K562 (cell line): ENCODE measurements around the gene TAS2R10. TPM values are rescaled to one million over a fixed set of nuclear protein-coding genes. Genes with fewer than 3 reads are reported as not detected.
A peak's percentile ranks its signal among the peaks of the same experiment; 100 is the strongest.

ENCODE experiments used
- ATAC-seq: fragments of 200-7000 bp; cut with Tn5 transposase; 3 replicates; pipeline ENCODE4 v1.9.1; 2020; ENCODE audit warnings: moderate library complexity
- BruUV-seq: library from RNA; stranded (reverse); fragments of 400-500 nt; replicated peaks from 2 replicates; lab custom pipeline; 2021; lab: Mats Ljungman, UMichigan
- CTCF ChIA-PET: fragments of 300-600 bp; formaldehyde crosslinking; extraction: SDS; loops from one replicate; lab custom pipeline; 2021; ENCODE audit warnings: low intra/inter-chr PET ratio; lab: Yijun Ruan, JAX
- POLR2A ChIA-PET: fragments of 300-600, 350-650 bp; sonication (Branson Sonifier 250); formaldehyde crosslinking; extraction: SDS; loops from one replicate; lab custom pipeline; 2021; ENCODE audit warnings: antibody characterized with exemption, inconsistent platforms; lab: Yijun Ruan, JAX
- DNase-seq, 4 experiments: peaks; one replicate each; pipeline versions ENCODE4 v3.0.0 to v3.0.0-alpha.2; 2011 to 2018; ENCODE audit warnings: low spot score in 3 of 4, mixed read lengths in 3 of 4; ENCODE audit errors: extremely low read depth in 1 of 4
- FAIRE-seq: peaks from 2 replicates; lab custom pipeline; 2011; peaks lifted over from hg19 to GRCh38; lab: Jason Lieb, UNC
- H2AFZ ChIP-seq: 2 replicates; pipeline ENCODE4 v1.6.0; 2011; ENCODE audit warnings: low read depth, low read length, control low read depth, inconsistent platforms
- H3K27ac ChIP-seq: fragments of 200-600 bp; 3 replicates; pipeline ENCODE4 v1.8.0; 2011; ENCODE audit warnings: low read depth, mild to moderate bottlenecking, control low read depth, inconsistent platforms, low read length, moderate library complexity, mixed read lengths; ENCODE audit errors: extremely low read depth
- H3K27me3 ChIP-seq, 2 experiments: fragments of 300-600 bp in 1 of 2; 2 replicates in 1 of 2; 3 replicates in 1 of 2; pipeline versions ENCODE4 v1.6.0 to v1.8.0; 2011; ENCODE audit warnings: inconsistent platforms in 2 of 2, low read length in 2 of 2, mild to moderate bottlenecking in 1 of 2, mixed read lengths in 1 of 2, moderate library complexity in 1 of 2; ENCODE audit not compliant: control insufficient read depth in 2 of 2, insufficient read depth in 2 of 2
- H3K36me3 ChIP-seq: fragments of 300-600 bp; 3 replicates; pipeline ENCODE4 v1.8.0; 2011; ENCODE audit warnings: mild to moderate bottlenecking, low read length, inconsistent platforms; ENCODE audit not compliant: control insufficient read depth, insufficient read depth
- H3K4me1 ChIP-seq, 2 experiments: fragments of 200-600 bp in 1 of 2; replicated peaks in 1 of 2; 2 replicates in 1 of 2; 3 replicates in 1 of 2; pipeline versions ENCODE4 v1.5.1 to v1.8.0; 2011; ENCODE audit warnings: inconsistent platforms in 2 of 2, low read length in 2 of 2, mild to moderate bottlenecking in 1 of 2, mixed read lengths in 1 of 2, moderate library complexity in 1 of 2; ENCODE audit not compliant: control insufficient read depth in 2 of 2, insufficient read depth in 2 of 2
- H3K4me2 ChIP-seq: 2 replicates; pipeline ENCODE4 v1.6.1; 2011; ENCODE audit warnings: low read length, control low read depth, inconsistent platforms, mixed read lengths; ENCODE audit not compliant: insufficient read depth
- H3K4me3 ChIP-seq: fragments of 200-600 bp; sonication (generic), shearing (Covaris generic); 2 replicates; pipeline ENCODE4 v1.5.1; 2016; ENCODE audit warnings: control low read depth, inconsistent platforms
- H3K79me2 ChIP-seq: fragments of 200-600 bp; 3 replicates; pipeline ENCODE4 v1.8.0; 2011; ENCODE audit warnings: low read length, inconsistent platforms; ENCODE audit not compliant: control insufficient read depth, insufficient read depth
- H3K9ac ChIP-seq, 2 experiments: 2 replicates each; pipeline versions ENCODE4 v1.6.0 to v1.6.1; 2011; ENCODE audit warnings: low read depth in 2 of 2, low read length in 2 of 2, control low read depth in 1 of 2, inconsistent platforms in 1 of 2, mild to moderate bottlenecking in 1 of 2, mixed read lengths in 1 of 2; ENCODE audit not compliant: insufficient read depth in 1 of 2
- H3K9me1 ChIP-seq: one replicate; pipeline ENCODE4 v1.6.0; 2011; ENCODE audit warnings: inconsistent platforms, mild to moderate bottlenecking, low read length, moderate library complexity; ENCODE audit not compliant: control insufficient read depth, insufficient read depth
- H3K9me3 ChIP-seq: replicated peaks from 2 replicates; pipeline ENCODE4 v1.5.1; 2011; ENCODE audit warnings: low read depth, low read length, inconsistent platforms; ENCODE audit not compliant: control insufficient read depth, insufficient read depth
- H4K20me1 ChIP-seq: replicated peaks from 2 replicates; pipeline ENCODE4 v1.6.1; 2011; ENCODE audit warnings: low read length, inconsistent platforms, mixed read lengths; ENCODE audit not compliant: control insufficient read depth, insufficient read depth
- CBFA2T3 ChIP-seq: fragments of 450-650 bp; IDR thresholded peaks from 2 replicates; pipeline ENCODE4 v1.6.1; 2017
- FOXA3 ChIP-seq, 2 experiments: fragments of 450-650 bp in 1 of 2; sonication (generic) in 1 of 2; formaldehyde crosslinking; IDR thresholded peaks in 1 of 2; conservative IDR thresholded peaks in 1 of 2; 2 replicates each; pipeline versions ENCODE4 v1.4.0 to v1.8.0; 2020 to 2022; ENCODE audit warnings: mild to moderate bottlenecking in 2 of 2, missing genetic modification reagents in 1 of 2
- FOXK2 ChIP-seq, 2 experiments: fragments of 450-650 bp; IDR thresholded peaks in 1 of 2; conservative IDR thresholded peaks in 1 of 2; 2 replicates each; pipeline ENCODE4 v1.6.1; 2016; ENCODE audit warnings: low read depth in 2 of 2, mild to moderate bottlenecking in 1 of 2
- WGBS: fragments of 100-300 bp; shearing (Covaris generic); methylation state at CpG from one replicate; pipeline ENCODE4 v1.1.6; 2016; ENCODE audit warnings: low coverage, mixed read lengths; ENCODE audit not compliant: insufficient coverage; ENCODE audit errors: missing lambda C conversion rate; 5-methylcytosine and 5-hydroxymethylcytosine counted together
- in situ Hi-C: fragments of 300-500 bp; cut with MboI; formaldehyde crosslinking; loops from 4 replicates; pipeline ENCODE4 v1.15.0; 2018; ENCODE audit warnings: inconsistent platforms, mixed read lengths
- intact Hi-C: fragments of 100-400 bp; cut with micrococcal nuclease; formaldehyde crosslinking; loops from 2 replicates; pipeline ENCODE4 v1.14.2; 2022
- polyA plus RNA-seq, 8 experiments: library from polyadenylated mRNA; depleted of rRNA in 4 of 8; stranded (reverse) in 5 of 8; unstranded in 3 of 8; fragments of >200 nt; fragmentation: Nextera tagmentation in 2 of 8; fragmentation: Illumina TruSeq in 1 of 8; extraction: Ambion mirVana in 2 of 8; extraction: Trizol in 1 of 8; gene quantifications; 2 replicates each; pipeline versions ENCODE4 v1.2.1 to v1.2.3, GENCODE V29; 2011 to 2014; ENCODE audit warnings: inconsistent platforms in 1 of 8, missing spikeins in 1 of 8
- small RNA-seq: library from RNA; depleted of rRNA; stranded (forward); fragments of <200 nt; gene quantifications from one replicate; pipeline ENCODE3, GENCODE V24; 2014
- total RNA-seq, 7 experiments: library from RNA; depleted of rRNA in 6 of 7; stranded (reverse); fragments of >200 nt in 6 of 7; fragmentation: Illumina TruSeq in 2 of 7; extraction: Trizol in 2 of 7; gene quantifications; 2 replicates each; pipeline versions ENCODE4 v1.2.1 to v1.2.3, GENCODE V29; 2011 to 2021; ENCODE audit warnings: low replicate concordance in 1 of 7
- TF ChIP-seq, protein P1 (sequence below), 2 experiments: fragments of 450-650 bp; IDR thresholded peaks; 2 replicates each; pipeline ENCODE4 v1.6.1; 2016
- TF ChIP-seq, protein P2 (sequence below): fragments of 250-450 bp; sonication (Bioruptor Pico); IDR thresholded peaks from 2 replicates; pipeline ENCODE4 v1.4.0; 2020; ENCODE audit warnings: mild to moderate bottlenecking, moderate library complexity, borderline replicate concordance

The TAS2R10 gene
- total and polyA plus RNA-seq, 9 of the 15 experiments (the other 6 are each of a cell fraction or from before 2014, with no cell fraction given) = 0.22 to 0.51 TPM; not detected in 7

DNA sequence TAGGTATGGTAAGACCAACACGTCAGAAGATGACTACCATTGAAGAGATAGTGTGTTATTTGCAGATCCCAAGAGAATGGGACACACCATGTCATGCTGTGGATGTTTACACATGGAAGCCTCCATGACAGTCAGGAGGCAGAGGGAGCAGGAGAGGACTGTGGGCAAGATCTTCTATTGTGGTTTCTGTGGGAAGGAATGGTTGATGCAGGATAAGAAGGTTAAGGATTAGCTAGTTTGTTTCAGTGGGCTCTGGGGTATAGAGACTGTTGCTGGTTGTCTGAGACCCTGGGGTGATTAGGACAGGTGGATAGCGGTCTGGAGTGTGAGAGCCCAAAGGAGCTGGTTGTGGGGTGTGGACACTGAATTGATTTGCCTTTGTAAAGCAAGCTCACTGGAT, 47.1 kb downstream of the TAS2R10 start:
- no TSS peak for BruUV-seq
- Histone ChIP-seq H3K9me3 (no peaks in the 10 kb centered on the region), H3K4me3 (no peak overlapping the region), H4K20me1 (no peaks in the 10 kb centered on the region), H3K79me2 (no peaks in the 10 kb centered on the region), H2AFZ (no peak overlapping the region), H3K9me1 (no peaks in the 10 kb centered on the region), H3K4me2 (no peak overlapping the region), H3K4me1 (peaks cover 0 to 2% of the 10 kb centered on the region in 2 experiments; a peak in 1 of 5 replicates), H3K36me3 (no peaks in the 10 kb centered on the region), H3K27me3 (peaks cover 0 to 2% of the 10 kb centered on the region in 2 experiments; a peak in 1 of 5 replicates), H3K9ac (no peak overlapping the region), H3K27ac (no peak overlapping the region)
- ChIA-PET CTCF (no interaction called here), POLR2A (interaction anchor here (0.7 kb wide), 1 partner anchor 31 kb away, joined by 3 read pairs; the partner anchor contains the start of gene TAS2R9)
- WGBS = 0% methylated on average over 2 of the region's 2 CpGs
- TF ChIP-seq FOXK2 (conservative IDR thresholded peaks at IDR 0.05 in 1 of 2, IDR thresholded peaks at IDR 0.05 in 1 of 2; ENCODE audit: low read depth in 2 of 2) = 0 out of 4 replicates have a peak, but pooled peaks of 1 of the 2 experiments have one; percentile 32
- TF ChIP-seq CBFA2T3 = 0 out of 2 replicates have a peak, but pooled peaks have one; percentile 12
- TF ChIP-seq, protein P1, sequence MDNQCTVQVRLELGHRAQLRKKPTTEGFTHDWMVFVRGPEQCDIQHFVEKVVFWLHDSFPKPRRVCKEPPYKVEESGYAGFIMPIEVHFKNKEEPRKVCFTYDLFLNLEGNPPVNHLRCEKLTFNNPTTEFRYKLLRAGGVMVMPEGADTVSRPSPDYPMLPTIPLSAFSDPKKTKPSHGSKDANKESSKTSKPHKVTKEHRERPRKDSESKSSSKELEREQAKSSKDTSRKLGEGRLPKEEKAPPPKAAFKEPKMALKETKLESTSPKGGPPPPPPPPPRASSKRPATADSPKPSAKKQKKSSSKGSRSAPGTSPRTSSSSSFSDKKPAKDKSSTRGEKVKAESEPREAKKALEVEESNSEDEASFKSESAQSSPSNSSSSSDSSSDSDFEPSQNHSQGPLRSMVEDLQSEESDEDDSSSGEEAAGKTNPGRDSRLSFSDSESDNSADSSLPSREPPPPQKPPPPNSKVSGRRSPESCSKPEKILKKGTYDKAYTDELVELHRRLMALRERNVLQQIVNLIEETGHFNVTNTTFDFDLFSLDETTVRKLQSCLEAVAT (IDR thresholded peaks at IDR 0.05) = peak in 1 of 2 experiments; percentile 83; a peak in 2 of 4 replicates
- TF ChIP-seq FOXA3 (CRISPR knock-in tag; conservative IDR thresholded peaks at IDR 0.05 in 1 of 2, IDR thresholded peaks at IDR 0.05 in 1 of 2) = 0 out of 4 replicates have a peak, but pooled peaks of 1 of the 2 experiments have one; percentile 15
- TF ChIP-seq, protein P2, sequence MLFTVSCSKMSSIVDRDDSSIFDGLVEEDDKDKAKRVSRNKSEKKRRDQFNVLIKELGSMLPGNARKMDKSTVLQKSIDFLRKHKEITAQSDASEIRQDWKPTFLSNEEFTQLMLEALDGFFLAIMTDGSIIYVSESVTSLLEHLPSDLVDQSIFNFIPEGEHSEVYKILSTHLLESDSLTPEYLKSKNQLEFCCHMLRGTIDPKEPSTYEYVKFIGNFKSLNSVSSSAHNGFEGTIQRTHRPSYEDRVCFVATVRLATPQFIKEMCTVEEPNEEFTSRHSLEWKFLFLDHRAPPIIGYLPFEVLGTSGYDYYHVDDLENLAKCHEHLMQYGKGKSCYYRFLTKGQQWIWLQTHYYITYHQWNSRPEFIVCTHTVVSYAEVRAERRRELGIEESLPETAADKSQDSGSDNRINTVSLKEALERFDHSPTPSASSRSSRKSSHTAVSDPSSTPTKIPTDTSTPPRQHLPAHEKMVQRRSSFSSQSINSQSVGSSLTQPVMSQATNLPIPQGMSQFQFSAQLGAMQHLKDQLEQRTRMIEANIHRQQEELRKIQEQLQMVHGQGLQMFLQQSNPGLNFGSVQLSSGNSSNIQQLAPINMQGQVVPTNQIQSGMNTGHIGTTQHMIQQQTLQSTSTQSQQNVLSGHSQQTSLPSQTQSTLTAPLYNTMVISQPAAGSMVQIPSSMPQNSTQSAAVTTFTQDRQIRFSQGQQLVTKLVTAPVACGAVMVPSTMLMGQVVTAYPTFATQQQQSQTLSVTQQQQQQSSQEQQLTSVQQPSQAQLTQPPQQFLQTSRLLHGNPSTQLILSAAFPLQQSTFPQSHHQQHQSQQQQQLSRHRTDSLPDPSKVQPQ = no peak
- in situ Hi-C loops = loop anchor here (10.0 kb wide), 1 partner anchor 416 kb away; no protein-coding TSS in a partner anchor
- intact Hi-C loops = no loop called here
- DNase-seq (peak in 2 of 4 experiments; percentile 2 to 20), ATAC-seq (no peak), FAIRE-seq (no peak)

Small RNA genes within 50 kb of the gene (small RNA-seq; reads per million reads assigned to genes)
- gene PRR4 = not detected

Other genes with a start within 250 kb of the TAS2R10 start
Only the 7 nearest of the 16 such genes appear.
- not detected in 2 replicates for gene TAS2R7, start 23.7 kb downstream of the TAS2R10 start, total RNA-seq (2014; rRNA removed)
- gene TAS2R7, start 23.7 kb downstream of the TAS2R10 start, total RNA-seq (2014; rRNA removed; fragmentation: Illumina TruSeq; extraction: Trizol) = not detected in 2 replicates
- not detected in 2 replicates for gene TAS2R7, start 23.7 kb downstream of the TAS2R10 start, total RNA-seq (2015; rRNA removed; fragmentation: Illumina TruSeq; extraction: Trizol)
- not detected in 2 replicates for gene TAS2R7, start 23.7 kb downstream of the TAS2R10 start, total RNA-seq (2021)
- not detected in 2 replicates for gene TAS2R7, start 23.7 kb downstream of the TAS2R10 start, polyA plus RNA-seq (2011; rRNA removed)
- gene TAS2R7, start 23.7 kb downstream of the TAS2R10 start, polyA plus RNA-seq (2014; fragmentation: Illumina TruSeq; extraction: Trizol) = not detected in 2 replicates
- gene TAS2R7, start 23.7 kb downstream of the TAS2R10 start, polyA plus RNA-seq (2014; fragmentation: Nextera tagmentation; extraction: Ambion mirVana) = not detected
- not detected in 2 replicates for gene TAS2R7, start 23.7 kb downstream of the TAS2R10 start, polyA plus RNA-seq (2014; rRNA removed)
- gene TAS2R8, start 19.1 kb downstream of the TAS2R10 start, total RNA-seq (2014; rRNA removed) = not detected in 2 replicates
- gene TAS2R8, start 19.1 kb downstream of the TAS2R10 start, total RNA-seq (2014; rRNA removed; fragmentation: Illumina TruSeq; extraction: Trizol) = not detected in 2 replicates
- not detected in 2 replicates for gene TAS2R8, start 19.1 kb downstream of the TAS2R10 start, total RNA-seq (2015; rRNA removed; fragmentation: Illumina TruSeq; extraction: Trizol)
- not detected in 2 replicates for gene TAS2R8, start 19.1 kb downstream of the TAS2R10 start, total RNA-seq (2021)
- gene TAS2R8, start 19.1 kb downstream of the TAS2R10 start, polyA plus RNA-seq (2011; rRNA removed) = not detected in 2 replicates
- gene TAS2R8, start 19.1 kb downstream of the TAS2R10 start, polyA plus RNA-seq (2014; fragmentation: Illumina TruSeq; extraction: Trizol) = not detected in 2 replicates
- gene TAS2R8, start 19.1 kb downstream of the TAS2R10 start, polyA plus RNA-seq (2014; fragmentation: Nextera tagmentation; extraction: Ambion mirVana) = not detected
- not detected in 2 replicates for gene TAS2R8, start 19.1 kb downstream of the TAS2R10 start, polyA plus RNA-seq (2014; rRNA removed)
- not detected in 2 replicates for gene TAS2R9, start 16.2 kb downstream of the TAS2R10 start, total RNA-seq (2014; rRNA removed)
- not detected in 2 replicates for gene TAS2R9, start 16.2 kb downstream of the TAS2R10 start, total RNA-seq (2014; rRNA removed; fragmentation: Illumina TruSeq; extraction: Trizol)
- not detected in 2 replicates for gene TAS2R9, start 16.2 kb downstream of the TAS2R10 start, total RNA-seq (2015; rRNA removed; fragmentation: Illumina TruSeq; extraction: Trizol)
- not detected in 2 replicates for gene TAS2R9, start 16.2 kb downstream of the TAS2R10 start, total RNA-seq (2021)
- gene TAS2R9, start 16.2 kb downstream of the TAS2R10 start, polyA plus RNA-seq (2011; rRNA removed) = not detected in 2 replicates
- not detected in 2 replicates for gene TAS2R9, start 16.2 kb downstream of the TAS2R10 start, polyA plus RNA-seq (2014; fragmentation: Illumina TruSeq; extraction: Trizol)
- gene TAS2R9, start 16.2 kb downstream of the TAS2R10 start, polyA plus RNA-seq (2014; fragmentation: Nextera tagmentation; extraction: Ambion mirVana) = not detected
- gene TAS2R9, start 16.2 kb downstream of the TAS2R10 start, polyA plus RNA-seq (2014; rRNA removed) = not detected in 2 replicates
- gene PRR4, start 23.1 kb upstream of the TAS2R10 start, total RNA-seq (2014; rRNA removed) = 0.45 and 1.6 TPM in 2 replicates
- 2.6 and 2.8 TPM in 2 replicates for gene PRR4, start 23.1 kb upstream of the TAS2R10 start, total RNA-seq (2014; rRNA removed; fragmentation: Illumina TruSeq; extraction: Trizol)
- 3.0 and 3.1 TPM in 2 replicates for gene PRR4, start 23.1 kb upstream of the TAS2R10 start, total RNA-seq (2015; rRNA removed; fragmentation: Illumina TruSeq; extraction: Trizol)
- gene PRR4, start 23.1 kb upstream of the TAS2R10 start, total RNA-seq (2021) = 1.6 and 2.1 TPM in 2 replicates
- gene PRR4, start 23.1 kb upstream of the TAS2R10 start, polyA plus RNA-seq (2011; rRNA removed) = 0.89 and 2.8 TPM in 2 replicates
- gene PRR4, start 23.1 kb upstream of the TAS2R10 start, polyA plus RNA-seq (2014; fragmentation: Illumina TruSeq; extraction: Trizol) = 3.2 and 5.0 TPM in 2 replicates
- gene PRR4, start 23.1 kb upstream of the TAS2R10 start, polyA plus RNA-seq (2014; fragmentation: Nextera tagmentation; extraction: Ambion mirVana) = 1 to 10 TPM; 1.8 to 3.3 TPM
- gene PRR4, start 23.1 kb upstream of the TAS2R10 start, polyA plus RNA-seq (2014; rRNA removed) = 1.4 TPM in 2 replicates
- 6.2 and 7.6 TPM in 2 replicates for gene PRH1, start 57.9 kb upstream of the TAS2R10 start, total RNA-seq (2014; rRNA removed)
- 12.5 and 16.7 TPM in 2 replicates for gene PRH1, start 57.9 kb upstream of the TAS2R10 start, total RNA-seq (2014; rRNA removed; fragmentation: Illumina TruSeq; extraction: Trizol)
- 14.2 and 14.5 TPM in 2 replicates for gene PRH1, start 57.9 kb upstream of the TAS2R10 start, total RNA-seq (2015; rRNA removed; fragmentation: Illumina TruSeq; extraction: Trizol)
- gene PRH1, start 57.9 kb upstream of the TAS2R10 start, total RNA-seq (2021) = 4.1 and 6.0 TPM in 2 replicates
- gene PRH1, start 57.9 kb upstream of the TAS2R10 start, polyA plus RNA-seq (2011; rRNA removed) = 3.4 and 4.1 TPM in 2 replicates
- 1.7 and 2.3 TPM in 2 replicates for gene PRH1, start 57.9 kb upstream of the TAS2R10 start, polyA plus RNA-seq (2014; fragmentation: Illumina TruSeq; extraction: Trizol)
- gene PRH1, start 57.9 kb upstream of the TAS2R10 start, polyA plus RNA-seq (2014; fragmentation: Nextera tagmentation; extraction: Ambion mirVana) = 1 to 10 TPM; 1.2 to 7.3 TPM
- gene PRH1, start 57.9 kb upstream of the TAS2R10 start, polyA plus RNA-seq (2014; rRNA removed) = 1.1 and 1.6 TPM in 2 replicates
- gene TAS2R13, start 83.2 kb upstream of the TAS2R10 start, total RNA-seq (2014; rRNA removed) = 0.57 and 0.59 TPM in 2 replicates
- 1.1 and 1.7 TPM in 2 replicates for gene TAS2R13, start 83.2 kb upstream of the TAS2R10 start, total RNA-seq (2014; rRNA removed; fragmentation: Illumina TruSeq; extraction: Trizol)
- 1.4 and 1.6 TPM in 2 replicates for gene TAS2R13, start 83.2 kb upstream of the TAS2R10 start, total RNA-seq (2015; rRNA removed; fragmentation: Illumina TruSeq; extraction: Trizol)
- gene TAS2R13, start 83.2 kb upstream of the TAS2R10 start, total RNA-seq (2021) = 0.44 and 0.49 TPM in 2 replicates
- 0.19 and 0.26 TPM in 2 replicates for gene TAS2R13, start 83.2 kb upstream of the TAS2R10 start, polyA plus RNA-seq (2011; rRNA removed)
- 0.07 TPM in 1 of 2 replicates, not detected in the other for gene TAS2R13, start 83.2 kb upstream of the TAS2R10 start, polyA plus RNA-seq (2014; fragmentation: Illumina TruSeq; extraction: Trizol)
- gene TAS2R13, start 83.2 kb upstream of the TAS2R10 start, polyA plus RNA-seq (2014; fragmentation: Nextera tagmentation; extraction: Ambion mirVana) = not detected
- gene TAS2R13, start 83.2 kb upstream of the TAS2R10 start, polyA plus RNA-seq (2014; rRNA removed) = not detected in 2 replicates
- gene PRH2, start 102.9 kb upstream of the TAS2R10 start, total RNA-seq (2014; rRNA removed) = 0.82 TPM in 1 of 2 replicates, not detected in the other
- gene PRH2, start 102.9 kb upstream of the TAS2R10 start, total RNA-seq (2014; rRNA removed; fragmentation: Illumina TruSeq; extraction: Trizol) = not detected in 2 replicates
- 0.41 TPM in 1 of 2 replicates, not detected in the other for gene PRH2, start 102.9 kb upstream of the TAS2R10 start, total RNA-seq (2015; rRNA removed; fragmentation: Illumina TruSeq; extraction: Trizol)
- not detected in 2 replicates for gene PRH2, start 102.9 kb upstream of the TAS2R10 start, total RNA-seq (2021)
- gene PRH2, start 102.9 kb upstream of the TAS2R10 start, polyA plus RNA-seq (2011; rRNA removed) = 0.24 and 0.80 TPM in 2 replicates
- gene PRH2, start 102.9 kb upstream of the TAS2R10 start, polyA plus RNA-seq (2014; fragmentation: Illumina TruSeq; extraction: Trizol) = 0.93 TPM in 1 of 2 replicates, not detected in the other
- under 1 TPM in 1 of 2 experiments, not detected in 1; 0.18 TPM for gene PRH2, start 102.9 kb upstream of the TAS2R10 start, polyA plus RNA-seq (2014; fragmentation: Nextera tagmentation; extraction: Ambion mirVana)
- gene PRH2, start 102.9 kb upstream of the TAS2R10 start, polyA plus RNA-seq (2014; rRNA removed) = 0.81 TPM in 1 of 2 replicates, not detected in the other